HEK293 (cell line): ENCODE results near the gene MPO.

ENCODE experiments used
- CTCF ChIA-PET: fragments of 350-600 bp; formaldehyde crosslinking; extraction: SDS; loops from one replicate; lab custom pipeline; 2021; ENCODE audit warnings: antibody characterized with exemption; lab: Yijun Ruan, JAX
- POLR2A ChIA-PET: fragments of 300-600 bp; formaldehyde crosslinking; extraction: SDS; loops from one replicate; lab custom pipeline; 2020; ENCODE audit warnings: antibody characterized with exemption, inconsistent platforms; lab: Yijun Ruan, JAX
- H3K27ac ChIP-seq: fragments of 200-500 bp; sonication (Bioruptor generic); 2 replicates; pipeline ENCODE4 v1.5.1; 2014; ENCODE audit warnings: low read depth, low read length, control low read depth, inconsistent platforms; ENCODE audit errors: extremely low read depth
- H3K36me3 ChIP-seq, 2 experiments: fragments of 200-500 bp in 1 of 2; sonication (Bioruptor generic) in 1 of 2; 1 replicate in 1 of 2; 2 replicates in 1 of 2; pipeline ENCODE4 v1.5.1; 2014 to 2017; ENCODE audit warnings: inconsistent platforms in 2 of 2, low read length in 2 of 2; ENCODE audit not compliant: control insufficient read depth in 2 of 2, insufficient read depth in 1 of 2
- H3K4me1 ChIP-seq: fragments of 200-500 bp; sonication (Bioruptor generic); 2 replicates; pipeline ENCODE4 v1.5.1; 2014; ENCODE audit warnings: mild to moderate bottlenecking, low read length, inconsistent platforms; ENCODE audit not compliant: control insufficient read depth, insufficient read depth
- H3K4me3 ChIP-seq: 2 replicates; pipeline ENCODE4 v1.5.1; 2011; ENCODE audit warnings: low read depth, mild to moderate bottlenecking, control low read depth, low read length, moderate library complexity
- H3K9me3 ChIP-seq: fragments of 200-500 bp; sonication (Bioruptor generic); 2 replicates; pipeline ENCODE4 v1.5.1; 2014; ENCODE audit warnings: low read depth, low read length, inconsistent platforms; ENCODE audit not compliant: control insufficient read depth, insufficient read depth
- FEZF1 ChIP-seq: fragments of 450-650 bp; formaldehyde crosslinking; IDR thresholded peaks from 2 replicates; pipeline ENCODE4 v1.5.1; 2016; ENCODE audit warnings: missing biosample characterization, missing genetic modification characterization
- MZF1 ChIP-seq: fragments of 450-650 bp; formaldehyde crosslinking; IDR thresholded peaks from 2 replicates; pipeline ENCODE4 v1.5.1; 2017; ENCODE audit warnings: missing biosample characterization, missing genetic modification characterization, borderline replicate concordance
- SCRT1 ChIP-seq: fragments of 450-650 bp; formaldehyde crosslinking; IDR thresholded peaks from 2 replicates; pipeline ENCODE4 v1.5.1; 2016; ENCODE audit warnings: missing biosample characterization, missing genetic modification characterization, borderline replicate concordance
- TRIM28 ChIP-seq: IDR thresholded peaks from 2 replicates; pipeline ENCODE4 v1.6.1; 2011; ENCODE audit warnings: low read length, control low read depth, borderline replicate concordance
- WT1 ChIP-seq: fragments of 450-650 bp; formaldehyde crosslinking; IDR thresholded peaks from 2 replicates; pipeline ENCODE4 v1.5.1; 2016; ENCODE audit warnings: missing biosample characterization, missing genetic modification characterization
- YY1 ChIP-seq: fragments of 450-650 bp; formaldehyde crosslinking; IDR thresholded peaks from 2 replicates; pipeline ENCODE4 v1.5.1; 2018; ENCODE audit warnings: missing biosample characterization, missing genetic modification characterization
- YY2 ChIP-seq: fragments of 450-650 bp; formaldehyde crosslinking; IDR thresholded peaks from 2 replicates; pipeline ENCODE4 v1.5.1; 2016; ENCODE audit warnings: missing biosample characterization, missing genetic modification characterization
- ZFHX2 ChIP-seq: fragments of 450-650 bp; formaldehyde crosslinking; conservative IDR thresholded peaks from 2 replicates; pipeline ENCODE4 v1.5.1; 2016; ENCODE audit warnings: missing biosample characterization, missing genetic modification characterization
- ZNF112 ChIP-seq: fragments of 450-650 bp; formaldehyde crosslinking; IDR thresholded peaks from 2 replicates; pipeline ENCODE4 v1.5.0; 2017; ENCODE audit warnings: missing biosample characterization, missing genetic modification characterization
- ZNF175 ChIP-seq: fragments of 450-650 bp; formaldehyde crosslinking; IDR thresholded peaks from 2 replicates; pipeline ENCODE4 v1.5.1; 2016; ENCODE audit warnings: missing biosample characterization, missing genetic modification characterization
- ZNF335 ChIP-seq: fragments of 450-650 bp; formaldehyde crosslinking; conservative IDR thresholded peaks from 2 replicates; pipeline ENCODE4 v1.5.1; 2016; ENCODE audit warnings: missing biosample characterization, missing genetic modification characterization
- ZNF416 ChIP-seq: fragments of 450-650 bp; formaldehyde crosslinking; IDR thresholded peaks from 2 replicates; pipeline ENCODE4 v1.5.1; 2016; ENCODE audit warnings: missing biosample characterization, missing genetic modification characterization
- ZNF433 ChIP-seq: fragments of 450-650 bp; formaldehyde crosslinking; IDR thresholded peaks from 2 replicates; pipeline ENCODE4 v1.5.1; 2016; ENCODE audit warnings: missing biosample characterization, missing genetic modification characterization, low read depth
- ZNF473 ChIP-seq: fragments of 450-650 bp; formaldehyde crosslinking; IDR thresholded peaks from 2 replicates; pipeline ENCODE4 v1.5.1; 2017; ENCODE audit warnings: missing biosample characterization, missing genetic modification characterization
- ZNF510 ChIP-seq: fragments of 450-650 bp; formaldehyde crosslinking; IDR thresholded peaks from 2 replicates; pipeline ENCODE4 v1.5.1; 2018; ENCODE audit warnings: mild to moderate bottlenecking, missing genetic modification characterization, missing biosample characterization; ENCODE audit not compliant: insufficient replicate concordance
- ZNF530 ChIP-seq: fragments of 450-650 bp; formaldehyde crosslinking; IDR thresholded peaks from 2 replicates; pipeline ENCODE4 v1.5.1; 2016; ENCODE audit warnings: low read depth, missing biosample characterization, missing genetic modification characterization
- ZNF548 ChIP-seq: fragments of 450-650 bp; formaldehyde crosslinking; IDR thresholded peaks from 2 replicates; pipeline ENCODE4 v1.5.1; 2016; ENCODE audit warnings: missing biosample characterization, missing genetic modification characterization
- ZNF660 ChIP-seq: fragments of 450-650 bp; IDR thresholded peaks from 2 replicates; pipeline ENCODE4 v1.5.1; 2018; ENCODE audit warnings: missing biosample characterization, mild to moderate bottlenecking, missing genetic modification characterization
- ZNF843 ChIP-seq: fragments of 450-650 bp; formaldehyde crosslinking; IDR thresholded peaks from 2 replicates; pipeline ENCODE4 v1.5.1; 2016; ENCODE audit warnings: missing biosample characterization, missing genetic modification characterization
- TF ChIP-seq, protein P1 (sequence below): fragments of 450-650 bp; formaldehyde crosslinking; IDR thresholded peaks from 2 replicates; pipeline ENCODE4 v1.5.1; 2016; ENCODE audit warnings: missing biosample characterization, missing genetic modification characterization
- TF ChIP-seq, protein P2 (sequence below): fragments of 450-650 bp; formaldehyde crosslinking; optimal IDR thresholded peaks from 2 replicates; pipeline ENCODE3; 2016; ENCODE audit warnings: missing biosample characterization, mild to moderate bottlenecking, missing genetic modification characterization
- TF ChIP-seq, protein P3 (sequence below): fragments of 450-650 bp; formaldehyde crosslinking; IDR thresholded peaks from 2 replicates; pipeline ENCODE4 v1.5.1; 2016; ENCODE audit warnings: missing biosample characterization, missing genetic modification characterization
- TF ChIP-seq, protein P4 (sequence below): fragments of 450-650 bp; formaldehyde crosslinking; IDR thresholded peaks from 2 replicates; pipeline ENCODE4 v1.5.1; 2016; ENCODE audit warnings: missing biosample characterization, missing genetic modification characterization
- TF ChIP-seq, protein P5 (sequence below): sonication (generic); formaldehyde crosslinking; IDR thresholded peaks from 2 replicates; pipeline ENCODE4 v1.8.1; 2022; ENCODE audit warnings: mild to moderate bottlenecking, moderate library complexity, missing genetic modification reagents
- TF ChIP-seq, protein P6 (sequence below): fragments of 450-650 bp; IDR thresholded peaks from 2 replicates; pipeline ENCODE4 v1.5.1; 2018; ENCODE audit warnings: missing biosample characterization, missing genetic modification characterization

MPO gene

DNA sequence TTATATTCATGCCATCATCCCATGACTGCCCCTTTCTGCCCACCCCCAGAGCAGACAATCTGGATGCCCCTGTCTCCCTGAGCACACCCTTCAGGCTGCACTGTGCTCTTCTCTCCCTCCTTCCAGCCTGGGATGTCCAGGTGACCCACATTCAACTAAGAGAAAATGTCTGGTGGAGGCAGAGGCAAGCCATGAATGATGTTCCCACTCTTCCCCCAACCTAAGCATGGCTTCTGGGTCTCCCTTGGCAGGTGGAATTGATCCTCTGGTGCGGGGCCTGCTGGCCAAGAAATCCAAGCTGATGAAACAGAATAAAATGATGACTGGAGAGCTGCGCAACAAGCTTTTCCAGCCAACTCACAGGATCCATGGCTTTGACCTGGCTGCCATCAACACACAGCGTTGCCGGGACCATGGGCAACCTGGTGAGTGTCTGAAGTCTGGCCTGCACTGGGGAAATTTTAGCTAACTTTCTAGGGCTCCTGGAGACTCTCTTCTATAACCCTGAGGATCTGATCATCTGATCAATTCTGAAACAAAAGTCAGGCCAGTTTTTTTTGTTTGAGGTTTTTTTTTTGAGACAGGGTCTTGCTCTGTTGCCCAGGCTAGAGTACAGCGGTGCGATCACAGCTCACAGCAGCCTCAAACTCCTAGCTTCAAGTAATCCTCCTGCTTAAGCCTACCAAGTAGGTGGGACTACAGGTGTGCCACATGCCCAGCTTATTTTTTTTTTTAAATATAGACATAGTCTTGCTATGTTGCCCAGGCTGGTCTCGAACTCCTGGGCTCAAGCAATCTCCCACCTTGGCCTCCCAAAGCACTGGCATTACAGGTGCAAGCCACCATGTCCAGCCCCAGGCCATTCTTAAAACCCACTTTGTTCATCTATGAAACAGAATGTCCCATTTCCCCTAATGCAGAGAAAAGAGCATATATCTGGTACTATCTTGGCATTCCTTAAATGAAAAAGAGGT, 14.5 kb downstream of the MPO start:
- CTCF ChIA-PET = interaction anchor here (1.0 to 1.7 kb wide), 3 partner anchors 10 to 66 kb away, joined by 3 to 8 read pairs (median 3); no protein-coding TSS in a partner anchor
- Histone ChIP-seq H3K9me3 (peaks cover 1% of the 10 kb centered on the region; the same call in 1 of the 2 replicates), H3K4me1 (no peaks in the 10 kb centered on the region), H3K4me3 (no peak overlapping the region), H3K27ac (no peak overlapping the region), H3K36me3 (no peaks in the 10 kb centered on the region)
- no peak for TF ChIP-seq YY2
- TF ChIP-seq, protein P1, sequence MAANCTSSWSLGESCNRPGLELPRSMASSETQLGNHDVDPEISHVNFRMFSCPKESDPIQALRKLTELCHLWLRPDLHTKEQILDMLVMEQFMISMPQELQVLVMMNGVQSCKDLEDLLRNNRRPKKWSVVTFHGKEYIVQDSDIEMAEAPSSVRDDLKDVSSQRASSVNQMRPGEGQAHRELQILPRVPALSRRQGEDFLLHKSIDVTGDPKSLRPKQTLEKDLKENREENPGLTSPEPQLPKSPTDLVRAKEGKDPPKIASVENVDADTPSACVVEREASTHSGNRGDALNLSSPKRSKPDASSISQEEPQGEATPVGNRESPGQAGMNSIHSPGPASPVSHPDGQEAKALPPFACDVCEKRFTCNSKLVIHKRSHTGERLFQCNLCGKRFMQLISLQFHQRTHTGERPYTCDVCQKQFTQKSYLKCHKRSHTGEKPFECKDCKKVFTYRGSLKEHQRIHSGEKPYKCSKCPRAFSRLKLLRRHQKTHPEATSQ (tag by site-specific recombination) = no peak
- TF ChIP-seq, protein P2, sequence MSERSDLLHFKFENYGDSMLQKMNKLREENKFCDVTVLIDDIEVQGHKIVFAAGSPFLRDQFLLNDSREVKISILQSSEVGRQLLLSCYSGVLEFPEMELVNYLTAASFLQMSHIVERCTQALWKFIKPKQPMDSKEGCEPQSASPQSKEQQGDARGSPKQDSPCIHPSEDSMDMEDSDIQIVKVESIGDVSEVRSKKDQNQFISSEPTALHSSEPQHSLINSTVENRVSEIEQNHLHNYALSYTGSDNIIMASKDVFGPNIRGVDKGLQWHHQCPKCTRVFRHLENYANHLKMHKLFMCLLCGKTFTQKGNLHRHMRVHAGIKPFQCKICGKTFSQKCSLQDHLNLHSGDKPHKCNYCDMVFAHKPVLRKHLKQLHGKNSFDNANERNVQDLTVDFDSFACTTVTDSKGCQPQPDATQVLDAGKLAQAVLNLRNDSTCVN = no peak
- no peak for TF ChIP-seq ZNF175 (tag by site-specific recombination)
- TF ChIP-seq ZNF433 (tag by site-specific recombination) = no peak
- no peak for TF ChIP-seq ZNF530 (tag by site-specific recombination)
- TF ChIP-seq FEZF1 = no peak
- TF ChIP-seq ZNF112 (tag by site-specific recombination) = no peak
- TF ChIP-seq, protein P3, sequence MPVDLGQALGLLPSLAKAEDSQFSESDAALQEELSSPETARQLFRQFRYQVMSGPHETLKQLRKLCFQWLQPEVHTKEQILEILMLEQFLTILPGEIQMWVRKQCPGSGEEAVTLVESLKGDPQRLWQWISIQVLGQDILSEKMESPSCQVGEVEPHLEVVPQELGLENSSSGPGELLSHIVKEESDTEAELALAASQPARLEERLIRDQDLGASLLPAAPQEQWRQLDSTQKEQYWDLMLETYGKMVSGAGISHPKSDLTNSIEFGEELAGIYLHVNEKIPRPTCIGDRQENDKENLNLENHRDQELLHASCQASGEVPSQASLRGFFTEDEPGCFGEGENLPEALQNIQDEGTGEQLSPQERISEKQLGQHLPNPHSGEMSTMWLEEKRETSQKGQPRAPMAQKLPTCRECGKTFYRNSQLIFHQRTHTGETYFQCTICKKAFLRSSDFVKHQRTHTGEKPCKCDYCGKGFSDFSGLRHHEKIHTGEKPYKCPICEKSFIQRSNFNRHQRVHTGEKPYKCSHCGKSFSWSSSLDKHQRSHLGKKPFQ = no peak
- TF ChIP-seq ZNF843 (tag by site-specific recombination) = no peak
- POLR2A ChIA-PET = no interaction called here

DNA sequence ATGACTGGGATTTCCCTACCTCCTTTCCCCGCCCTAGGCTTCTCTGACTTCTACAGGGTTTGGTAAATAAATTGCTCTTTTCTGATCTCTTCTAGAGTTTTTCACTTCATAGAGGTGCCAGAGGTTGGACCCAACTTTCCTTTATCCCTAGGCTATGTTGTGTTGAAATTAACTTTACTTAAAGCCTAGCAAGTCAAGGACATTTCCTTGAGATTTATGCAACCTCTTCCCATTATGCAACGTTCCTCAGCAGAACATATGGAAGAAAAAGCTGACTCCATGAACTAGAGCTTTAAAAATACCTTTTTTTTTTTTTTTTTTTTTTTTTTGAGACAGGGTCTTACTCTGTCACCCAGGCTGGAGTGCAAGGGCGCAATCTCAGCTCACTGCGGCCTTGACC, 15.5 kb downstream of the MPO start:
- CTCF ChIA-PET = interaction anchor here (1.1 to 1.7 kb wide), 2 partner anchors 11 to 16 kb away, joined by 3 to 8 read pairs; no protein-coding TSS in a partner anchor
- TF ChIP-seq, protein P4, sequence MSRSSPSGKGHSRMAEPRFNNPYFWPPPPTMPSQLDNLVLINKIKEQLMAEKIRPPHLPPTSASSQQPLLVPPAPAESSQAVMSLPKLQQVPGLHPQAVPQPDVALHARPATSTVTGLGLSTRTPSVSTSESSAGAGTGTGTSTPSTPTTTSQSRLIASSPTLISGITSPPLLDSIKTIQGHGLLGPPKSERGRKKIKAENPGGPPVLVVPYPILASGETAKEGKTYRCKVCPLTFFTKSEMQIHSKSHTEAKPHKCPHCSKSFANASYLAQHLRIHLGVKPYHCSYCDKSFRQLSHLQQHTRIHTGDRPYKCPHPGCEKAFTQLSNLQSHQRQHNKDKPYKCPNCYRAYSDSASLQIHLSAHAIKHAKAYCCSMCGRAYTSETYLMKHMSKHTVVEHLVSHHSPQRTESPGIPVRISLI (tag by site-specific recombination) = no peak
- no peak for TF ChIP-seq ZNF510 (tag by site-specific recombination)
- no peak for TF ChIP-seq ZNF335
- no peak for TF ChIP-seq SCRT1 (tag by site-specific recombination)
- no peak for TF ChIP-seq ZNF660 (tag by site-specific recombination)
- TF ChIP-seq YY1 (tag by site-specific recombination) = no peak
- no peak for TF ChIP-seq MZF1
- TF ChIP-seq, protein P5, sequence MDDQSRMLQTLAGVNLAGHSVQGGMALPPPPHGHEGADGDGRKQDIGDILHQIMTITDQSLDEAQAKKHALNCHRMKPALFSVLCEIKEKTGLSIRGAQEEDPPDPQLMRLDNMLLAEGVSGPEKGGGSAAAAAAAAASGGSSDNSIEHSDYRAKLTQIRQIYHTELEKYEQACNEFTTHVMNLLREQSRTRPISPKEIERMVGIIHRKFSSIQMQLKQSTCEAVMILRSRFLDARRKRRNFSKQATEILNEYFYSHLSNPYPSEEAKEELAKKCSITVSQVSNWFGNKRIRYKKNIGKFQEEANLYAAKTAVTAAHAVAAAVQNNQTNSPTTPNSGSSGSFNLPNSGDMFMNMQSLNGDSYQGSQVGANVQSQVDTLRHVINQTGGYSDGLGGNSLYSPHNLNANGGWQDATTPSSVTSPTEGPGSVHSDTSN = no peak
- TF ChIP-seq TRIM28 = no peak
- TF ChIP-seq, protein P6, sequence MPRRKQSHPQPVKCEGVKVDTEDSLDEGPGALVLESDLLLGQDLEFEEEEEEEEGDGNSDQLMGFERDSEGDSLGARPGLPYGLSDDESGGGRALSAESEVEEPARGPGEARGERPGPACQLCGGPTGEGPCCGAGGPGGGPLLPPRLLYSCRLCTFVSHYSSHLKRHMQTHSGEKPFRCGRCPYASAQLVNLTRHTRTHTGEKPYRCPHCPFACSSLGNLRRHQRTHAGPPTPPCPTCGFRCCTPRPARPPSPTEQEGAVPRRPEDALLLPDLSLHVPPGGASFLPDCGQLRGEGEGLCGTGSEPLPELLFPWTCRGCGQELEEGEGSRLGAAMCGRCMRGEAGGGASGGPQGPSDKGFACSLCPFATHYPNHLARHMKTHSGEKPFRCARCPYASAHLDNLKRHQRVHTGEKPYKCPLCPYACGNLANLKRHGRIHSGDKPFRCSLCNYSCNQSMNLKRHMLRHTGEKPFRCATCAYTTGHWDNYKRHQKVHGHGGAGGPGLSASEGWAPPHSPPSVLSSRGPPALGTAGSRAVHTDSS (tag by site-specific recombination) = no peak
- no peak for TF ChIP-seq WT1 (tag by site-specific recombination)
- no peak for TF ChIP-seq ZNF473 (tag by site-specific recombination)
- no peak for TF ChIP-seq ZFHX2 (tag by site-specific recombination)
- no peak for TF ChIP-seq ZNF416 (tag by site-specific recombination)
- TF ChIP-seq ZNF548 = no peak

More for the DNA sequence above, 15.5 kb downstream of the MPO start:
- POLR2A ChIA-PET = interaction anchor here (0.9 kb wide), 1 partner anchor 52 kb away, joined by 6 read pairs; no protein-coding TSS in a partner anchor
- Histone ChIP-seq H3K4me1 (no peaks in the 10 kb centered on the region), H3K27ac (no peak overlapping the region), H3K36me3 (no peaks in the 10 kb centered on the region), H3K9me3 (peaks cover 3% of the 10 kb centered on the region; the same call in 1 of the 2 replicates), H3K4me3 (no peak overlapping the region)
